SIG-M5 (cell line): ENCODE data around the gene OVCH2.
"Not testable (repeated sequence)": the region's sequence is repeated elsewhere in the genome, so short reads cannot be mapped to it uniquely, and the experiment has no call there.

Experiments
- DNase-seq: peaks from one replicate; lab custom pipeline; 2025; lab: John Stamatoyannopoulos, UW

Gene OVCH2

DNA sequence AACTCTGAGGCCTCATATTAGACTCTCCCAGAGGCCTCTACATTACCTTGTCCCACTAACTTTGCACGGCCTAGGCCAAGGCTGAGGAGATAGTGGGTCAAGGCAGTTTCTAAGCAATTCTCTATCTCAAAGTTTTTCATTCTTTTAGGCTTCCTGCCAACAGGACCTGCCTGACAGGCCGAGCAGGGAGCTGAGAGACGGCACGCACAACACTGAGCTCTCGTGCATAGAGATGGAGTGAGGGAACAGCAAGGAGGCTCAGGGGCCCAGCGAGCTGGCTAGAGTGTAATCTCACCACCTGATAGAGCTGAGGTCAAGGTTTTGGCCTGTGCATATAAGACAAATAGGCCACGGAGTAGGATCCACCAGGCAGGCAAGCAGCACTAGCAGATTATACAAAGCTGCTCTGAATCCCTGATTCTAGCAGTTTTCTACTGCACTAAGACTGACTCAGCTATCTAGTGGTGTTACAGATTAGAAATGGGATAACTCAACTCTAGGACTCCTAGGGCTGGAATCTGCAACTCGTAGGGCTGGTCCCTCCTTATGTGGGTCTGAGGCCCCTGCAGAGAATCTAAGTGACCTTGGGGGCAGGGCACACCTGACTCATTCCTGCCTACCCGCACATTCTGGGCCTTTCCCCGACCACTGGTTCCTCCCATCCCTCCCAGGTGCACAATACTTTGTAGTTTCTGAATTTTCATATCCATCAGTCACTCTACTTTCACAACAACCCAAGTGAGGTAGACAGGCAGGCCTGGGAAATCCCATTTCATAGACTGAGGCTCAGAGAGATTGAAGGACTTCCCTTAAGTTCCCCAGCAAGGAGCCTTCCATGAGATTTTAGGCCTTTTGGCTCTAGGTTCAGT, 34.7 kb downstream of the OVCH2 start:
- no peak for DNase-seq

DNA sequence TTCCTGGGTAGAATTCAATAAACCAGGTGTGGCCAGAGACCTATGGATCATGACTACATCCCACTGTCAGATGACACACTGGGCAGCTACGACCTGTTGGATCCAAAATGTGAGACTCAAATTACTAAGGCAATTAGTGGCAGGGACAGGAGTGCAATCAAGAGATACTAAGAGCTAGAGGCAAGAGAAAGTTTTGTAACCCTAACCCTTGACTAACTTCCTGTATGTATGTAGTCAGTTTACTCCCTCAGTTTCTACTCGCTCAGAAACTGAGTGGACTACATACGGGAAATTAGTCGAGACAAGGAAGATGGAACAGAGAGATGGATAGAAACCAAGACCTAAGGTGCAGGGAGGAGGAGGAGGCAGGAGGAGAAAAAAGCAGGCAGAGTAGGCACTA, 35.6 kb downstream of the OVCH2 start:
- no peak for DNase-seq

GRCh38 chr11:7668911-7669310, 37.4 kb downstream of the OVCH2 start:
- DNase-seq: no peak

- DNase-seq: no peak
Measured at GRCh38 chr11:7668464-7668863, 37.8 kb downstream of the OVCH2 start.

DNA sequence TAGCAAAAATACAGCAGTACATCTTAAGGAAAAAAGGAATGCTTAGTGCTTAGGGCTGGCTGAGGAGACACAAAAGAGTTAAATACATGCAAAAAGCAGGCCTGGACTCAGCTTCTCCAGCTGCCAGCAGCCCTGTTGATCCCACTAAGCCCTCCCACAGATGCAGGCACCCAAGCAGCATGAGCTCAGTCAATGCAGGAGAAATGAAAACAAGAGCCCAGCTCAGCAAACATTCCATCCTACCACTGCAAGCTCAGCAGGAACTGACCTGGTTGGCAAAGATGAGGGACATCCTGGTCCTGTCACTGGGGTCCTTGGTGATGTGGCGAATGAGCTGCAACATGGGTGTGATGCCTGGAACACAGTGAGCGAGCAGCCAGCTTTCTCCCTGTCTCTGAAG, 38.8 kb downstream of the OVCH2 start:
- no peak for DNase-seq

- DNase-seq: no peak
Measured at GRCh38 chr11:7666292-7666866, 39.9 kb downstream of the OVCH2 start.

DNA sequence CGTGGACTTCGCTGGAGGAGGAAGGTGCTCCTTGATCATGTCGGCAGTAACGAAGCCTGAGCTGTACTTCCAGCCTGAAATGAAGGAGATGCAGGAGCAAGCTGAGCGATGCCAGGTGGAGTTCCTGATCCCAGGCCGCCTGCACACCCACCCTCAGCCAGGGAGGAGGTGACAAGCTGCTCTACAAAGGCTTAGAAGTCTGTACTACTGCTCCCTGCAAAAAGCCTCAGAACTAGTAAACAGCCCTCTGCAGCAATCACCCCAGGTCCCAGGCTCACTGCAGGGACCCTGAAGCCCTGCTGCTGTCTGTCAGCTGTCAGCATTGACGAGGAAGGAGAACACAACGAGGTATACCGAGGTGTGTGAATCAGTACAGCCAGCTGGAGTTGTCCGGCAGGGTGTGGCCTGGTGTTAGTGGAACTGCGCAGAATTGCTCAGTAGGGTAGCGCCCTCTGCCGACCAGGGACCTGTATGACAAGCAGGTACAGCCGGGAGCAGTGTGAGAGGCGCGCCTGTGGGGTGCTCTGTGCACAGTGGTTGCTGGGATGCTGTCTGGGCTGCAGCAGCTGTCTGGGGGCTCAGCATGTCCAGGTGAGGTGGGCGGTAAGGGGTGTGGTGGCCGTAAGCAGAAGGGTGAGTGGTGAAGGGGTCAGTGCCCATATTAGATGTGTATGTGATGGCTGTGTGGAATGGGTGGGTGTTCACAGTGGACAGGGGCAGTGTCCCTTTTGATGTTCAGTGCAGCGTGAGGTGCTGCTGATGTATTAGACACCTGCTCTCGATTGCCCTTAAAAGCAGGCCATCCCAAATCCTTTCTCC, 40.6 kb downstream of the OVCH2 start:
- DNase-seq: no peak

DNA sequence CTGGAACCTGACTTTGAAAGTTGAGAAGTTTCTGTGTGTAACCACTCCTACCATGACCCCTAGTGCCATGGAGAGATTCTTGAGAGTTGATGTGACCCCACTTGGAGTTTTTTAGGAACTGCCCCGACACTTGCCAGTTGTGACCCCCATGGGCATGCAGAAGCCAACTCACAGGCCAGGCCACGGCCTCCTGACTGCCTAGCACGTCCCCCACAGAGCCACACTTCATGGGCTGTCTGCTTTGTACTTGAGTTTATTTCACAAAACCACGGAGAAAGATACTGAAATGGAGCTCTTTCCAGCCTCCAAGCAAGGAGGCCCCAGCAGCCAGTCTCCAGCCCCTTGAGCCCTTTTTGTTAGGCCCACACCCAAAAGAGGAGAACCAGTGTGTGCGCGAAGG, 41.4 kb downstream of the OVCH2 start:
- no peak for DNase-seq

- DNase-seq: not testable (repeated sequence)
Measured at GRCh38 chr11:7663531-7663930, 42.7 kb downstream of the OVCH2 start.

- no peak for DNase-seq
Measured at GRCh38 chr11:7657306-7658025, 48.8 kb downstream of the OVCH2 start.

DNA sequence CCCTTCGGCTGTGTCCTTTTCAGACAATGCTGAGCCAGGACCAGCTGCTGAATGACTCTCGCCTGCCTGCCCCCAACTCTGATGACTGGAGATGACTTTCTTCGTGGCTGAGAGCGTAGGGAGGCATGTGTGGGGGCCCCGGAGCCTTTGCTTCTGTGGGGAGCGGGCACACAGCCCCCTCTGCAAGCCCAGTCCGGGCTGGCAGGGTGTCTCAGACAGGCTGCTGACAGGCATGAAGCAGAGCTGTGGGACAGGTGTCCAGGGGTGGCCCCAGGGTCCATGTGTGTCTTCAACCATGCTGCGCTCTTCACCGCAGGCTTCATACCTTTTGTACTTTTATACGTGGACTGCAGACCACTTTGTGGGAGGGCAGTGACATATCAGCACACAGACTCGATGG, 49.6 kb downstream of the OVCH2 start:
- no peak for DNase-seq

- DNase-seq: no peak
Measured at GRCh38 chr11:7655253-7656217, 50.7 kb downstream of the OVCH2 start.

GRCh38 chr11:7654195-7654705, 52.0 kb downstream of the OVCH2 start:
- DNase-seq: no peak

- DNase-seq: no peak
Measured at GRCh38 chr11:7651700-7652099, 54.6 kb downstream of the OVCH2 start.

GRCh38 chr11:7651140-7651551, 55.1 kb downstream of the OVCH2 start:
- no peak for DNase-seq

GRCh38 chr11:7648264-7648663, 58.0 kb downstream of the OVCH2 start:
- no peak for DNase-seq

GRCh38 chr11:7646866-7647265, 59.4 kb downstream of the OVCH2 start:
- DNase-seq: no peak

DNA sequence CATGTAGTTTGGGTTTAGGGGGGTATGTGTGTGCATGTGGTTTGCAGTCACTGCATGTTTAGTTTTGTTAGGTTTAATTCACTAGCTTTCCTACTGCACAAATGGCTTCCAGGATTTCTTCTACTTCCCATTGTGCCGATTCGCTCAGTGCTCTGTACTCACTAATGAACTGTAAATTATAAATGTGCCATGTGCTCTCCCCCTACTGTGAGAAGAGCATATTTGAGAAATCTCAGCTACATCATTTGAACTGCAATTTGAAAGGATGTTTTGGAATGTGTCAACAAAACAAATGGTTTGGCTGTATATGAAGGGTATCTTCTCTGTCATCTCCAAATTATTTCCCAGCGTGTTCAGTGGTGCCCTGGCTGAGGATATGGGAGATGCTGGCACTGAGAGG, 61.1 kb downstream of the OVCH2 start:
- no peak for DNase-seq

- DNase-seq: no peak
Measured at GRCh38 chr11:7643314-7643713, 63.0 kb downstream of the OVCH2 start.

GRCh38 chr11:7642747-7643146, 63.5 kb downstream of the OVCH2 start:
- no peak for DNase-seq

- no peak for DNase-seq
Measured at GRCh38 chr11:7640816-7641215, 65.5 kb downstream of the OVCH2 start.
